Measurements from ENCODE around the gene THAP2. TPM values are rescaled to one million over a fixed set of nuclear protein-coding genes. Genes with fewer than 3 reads are reported as not detected.
A peak's percentile ranks its signal among the peaks of the same experiment; 100 is the strongest.

Gene THAP2
- total and polyA plus RNA-seq, 12 donors, result 2.3 to 9.7 (median 6.1) TPM

DNA sequence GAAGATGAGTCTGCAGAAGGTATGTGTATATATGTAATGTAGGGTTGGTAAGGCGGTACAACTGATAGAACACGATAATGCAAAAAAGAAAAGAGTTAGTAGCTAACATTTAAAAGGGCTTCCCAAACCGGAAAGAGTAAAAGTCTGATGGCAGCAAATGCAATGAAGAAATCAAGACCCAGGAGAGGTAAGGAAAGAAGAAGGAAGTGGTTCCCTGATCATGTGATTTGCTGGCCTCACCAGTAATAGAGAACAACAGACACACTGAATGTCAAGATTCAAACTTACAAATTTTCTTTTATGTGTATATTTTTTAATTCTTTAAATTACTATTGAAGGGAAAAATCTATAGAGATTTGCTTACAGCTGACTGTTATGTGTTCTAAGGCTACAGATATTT lies 18.8 kb upstream of the THAP2 start:
- Histone ChIP-seq H3K4me1 (peaks cover 0 to 25% (median 2%) of the 10 kb centered on the region in 9 donors), H3K27ac (peak overlapping the region in 4 of 10 donors; percentile 1 to 71 (median 19)), H3K9me3 (no peaks in the 10 kb centered on the region), H3K27me3 (no peaks in the 10 kb centered on the region), H3K4me3 (no peak overlapping the region), H3K36me3 (peaks cover 0 to 99% (median 44%) of the 10 kb centered on the region in 9 donors)
- intact Hi-C loops (cut with DNase I), result loop anchor here in 1 of 10 donors (10.0 kb wide), 1 partner anchor 100 kb away; no protein-coding TSS in a partner anchor
- TF ChIP-seq, protein P1, sequence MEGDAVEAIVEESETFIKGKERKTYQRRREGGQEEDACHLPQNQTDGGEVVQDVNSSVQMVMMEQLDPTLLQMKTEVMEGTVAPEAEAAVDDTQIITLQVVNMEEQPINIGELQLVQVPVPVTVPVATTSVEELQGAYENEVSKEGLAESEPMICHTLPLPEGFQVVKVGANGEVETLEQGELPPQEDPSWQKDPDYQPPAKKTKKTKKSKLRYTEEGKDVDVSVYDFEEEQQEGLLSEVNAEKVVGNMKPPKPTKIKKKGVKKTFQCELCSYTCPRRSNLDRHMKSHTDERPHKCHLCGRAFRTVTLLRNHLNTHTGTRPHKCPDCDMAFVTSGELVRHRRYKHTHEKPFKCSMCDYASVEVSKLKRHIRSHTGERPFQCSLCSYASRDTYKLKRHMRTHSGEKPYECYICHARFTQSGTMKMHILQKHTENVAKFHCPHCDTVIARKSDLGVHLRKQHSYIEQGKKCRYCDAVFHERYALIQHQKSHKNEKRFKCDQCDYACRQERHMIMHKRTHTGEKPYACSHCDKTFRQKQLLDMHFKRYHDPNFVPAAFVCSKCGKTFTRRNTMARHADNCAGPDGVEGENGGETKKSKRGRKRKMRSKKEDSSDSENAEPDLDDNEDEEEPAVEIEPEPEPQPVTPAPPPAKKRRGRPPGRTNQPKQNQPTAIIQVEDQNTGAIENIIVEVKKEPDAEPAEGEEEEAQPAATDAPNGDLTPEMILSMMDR (IDR thresholded peaks at IDR 0.05), result no peak
- no peak for DNase-seq
- peak in 1 of 8 donors; percentile 28 for ATAC-seq
- 78 to 91% methylated on average over 3 of the region's 3 CpGs for WGBS, 2 donors

DNA sequence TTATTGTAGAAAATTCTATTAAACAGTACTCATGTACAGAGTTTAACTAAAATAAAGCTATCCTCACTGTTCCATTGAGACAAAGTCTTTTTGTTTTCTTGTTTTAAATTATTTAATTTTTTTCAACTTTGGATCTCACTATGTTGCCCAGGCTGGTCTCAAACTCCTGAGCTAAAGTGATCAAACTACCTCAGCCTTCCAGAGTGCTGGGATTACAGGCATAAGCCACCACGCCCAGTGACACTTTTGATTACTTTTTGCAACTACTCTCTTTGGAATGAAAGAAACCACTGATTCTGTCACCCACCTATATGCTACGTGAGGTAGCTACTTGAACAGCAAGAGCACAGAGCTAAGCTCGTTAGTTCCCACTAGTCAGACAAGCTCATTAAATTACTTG lies 17.6 kb upstream of the THAP2 start:
- ATAC-seq (no peak), DNase-seq (no peak)
- WGBS, 2 donors, result 97 to 99% methylated on average over 3 of the region's 3 CpGs
- TF ChIP-seq, protein P1 (IDR thresholded peaks at IDR 0.05), result no peak
- Histone ChIP-seq H3K4me3 (no peak overlapping the region), H3K4me1 (peaks cover 0 to 37% (median 7%) of the 10 kb centered on the region in 9 donors), H3K9me3 (no peaks in the 10 kb centered on the region), H3K27ac (peak overlapping the region in 2 of 10 donors; percentile 32 to 71), H3K36me3 (peaks cover 0 to 97% (median 41%) of the 10 kb centered on the region in 9 donors), H3K27me3 (no peaks in the 10 kb centered on the region)
- intact Hi-C loops (cut with DNase I), result loop anchor here in 1 of 10 donors (10.0 kb wide), 1 partner anchor 98 kb away; no protein-coding TSS in a partner anchor

DNA sequence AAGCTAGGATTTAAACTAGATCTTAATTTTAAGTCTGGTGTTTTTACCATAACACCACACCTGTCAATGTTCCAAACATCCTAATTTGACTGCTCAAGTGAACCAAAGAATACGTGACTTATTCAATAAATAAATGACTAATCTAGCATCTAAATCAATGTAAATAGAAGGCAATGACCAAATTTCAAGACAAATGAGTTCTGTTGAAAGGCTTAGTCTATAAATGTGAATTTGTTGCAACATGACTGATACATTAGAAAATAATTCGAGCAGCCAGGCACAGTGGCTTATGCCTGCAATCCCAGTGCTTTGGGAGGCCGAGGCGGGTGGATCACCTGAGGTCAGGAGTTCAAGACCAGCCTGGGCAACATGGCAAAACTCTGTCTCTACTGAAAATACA lies 15.6 kb upstream of the THAP2 start:
- peaks cover 0 to 45% (median 18%) of the 10 kb centered on the region in 9 donors for H3K4me1 ChIP-seq
- peaks cover 0 to 97% (median 24%) of the 10 kb centered on the region in 9 donors for H3K36me3 ChIP-seq
- H3K9me3 ChIP-seq, result peaks cover 0 to 8% (median 3%) of the 10 kb centered on the region in 11 donors
- intact Hi-C loops (cut with DNase I), result loop anchor here in 1 of 10 donors (10.0 kb wide), 1 partner anchor 96 kb away; no protein-coding TSS in a partner anchor
- no peaks in the 10 kb centered on the region for H3K27me3 ChIP-seq
- DNase-seq (no peak), ATAC-seq (no peak)
- WGBS, 2 donors, result 92 to 96% methylated on average over 4 of the region's 4 CpGs
- no peak overlapping the region for H3K4me3 ChIP-seq
- no peak overlapping the region for H3K27ac ChIP-seq
- TF ChIP-seq, protein P1 (IDR thresholded peaks at IDR 0.05), result no peak

DNA sequence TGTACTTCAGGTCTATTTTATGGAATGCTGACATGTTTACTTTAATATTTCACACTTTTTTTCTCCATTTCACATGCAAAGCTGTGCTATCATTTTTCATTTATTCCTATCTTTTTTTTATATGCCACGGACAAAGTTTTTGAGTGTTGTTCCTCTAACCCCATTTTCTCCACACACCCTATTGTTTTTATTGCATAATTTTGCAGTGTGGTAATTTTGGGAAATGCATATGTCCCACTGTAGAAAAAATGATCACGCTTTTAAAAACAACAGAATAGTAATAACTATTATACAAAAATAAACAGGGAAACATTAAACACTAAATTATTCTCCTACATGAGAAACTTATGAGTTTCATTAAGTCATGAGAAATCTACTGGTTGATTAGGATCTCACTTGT lies 14.7 kb upstream of the THAP2 start:
- no peak overlapping the region for H3K4me3 ChIP-seq
- H3K9me3 ChIP-seq, result peaks cover 0 to 11% (median 5%) of the 10 kb centered on the region in 11 donors
- ATAC-seq (no peak), DNase-seq (no peak)
- no peaks in the 10 kb centered on the region for H3K27me3 ChIP-seq
- peaks cover 0 to 50% (median 20%) of the 10 kb centered on the region in 9 donors for H3K4me1 ChIP-seq
- TF ChIP-seq, protein P1 (IDR thresholded peaks at IDR 0.05), result no peak
- H3K36me3 ChIP-seq, result peaks cover 0 to 97% (median 16%) of the 10 kb centered on the region in 9 donors
- WGBS, 2 donors, result 92% methylated on average over 2 of the region's 2 CpGs
- H3K27ac ChIP-seq, result no peak overlapping the region
- intact Hi-C loops (cut with DNase I), result loop anchor here in 1 of 10 donors (10.0 kb wide), 1 partner anchor 95 kb away; no protein-coding TSS in a partner anchor

All from heart right ventricle (tissue), 16 donors.